Breast epithelium (tissue), 3 donors: ENCODE measurements around the gene MAD2L1BP.

Experiments used
- CTCF ChIP-seq, 3 donors: fragments of 450-650 bp; IDR thresholded peaks; one replicate each; pipeline ENCODE4 v1.5.1; 2016 to 2017; ENCODE audit warnings: antibody characterized with exemption in 3 of 3, mild to moderate bottlenecking in 3 of 3, moderate library complexity in 3 of 3
- POLR2A ChIP-seq: fragments of 450-650 bp; IDR thresholded peaks from one replicate; pipeline ENCODE4 v1.6.1; 2016; ENCODE audit warnings: antibody characterized with exemption, mild to moderate bottlenecking, moderate library complexity

GRCh38 chr6:43606019-43606418 lies 29.6 kb upstream of the MAD2L1BP start:
- no peak for TF ChIP-seq CTCF (IDR thresholded peaks at IDR 0.05)
- no peak for TF ChIP-seq POLR2A
